Right cardiac atrium (tissue), 5 donors: Measurements from ENCODE around the gene FDX1. TPM values are rescaled to one million over a fixed set of nuclear protein-coding genes. Genes with fewer than 3 reads are reported as not detected.
"Not testable (repeated sequence)": the region's sequence is repeated elsewhere in the genome, so short reads cannot be mapped to it uniquely, and the experiment has no call there.

ENCODE experiments used
- ATAC-seq, 2 donors: fragments of 200-7000 bp; cut with Tn5 transposase; one replicate each; pipeline versions ENCODE4 v1.8.0 to v1.9.1; 2020; ENCODE audit warnings: moderate library complexity in 2 of 2, mild to moderate bottlenecking in 1 of 2
- DNase-seq, 3 donors: peaks; one replicate each; pipeline ENCODE4 v3.0.0-alpha.2; 2020
- H3K27ac ChIP-seq: one replicate; pipeline ENCODE4 v1.5.1; 2013; ENCODE audit warnings: mild to moderate bottlenecking, low read length, control low read depth, moderate library complexity
- H3K27me3 ChIP-seq: one replicate; pipeline ENCODE4 v1.6.1; 2013; ENCODE audit not compliant: control insufficient read depth, insufficient read depth
- H3K4me1 ChIP-seq: one replicate; pipeline ENCODE4 v1.6.1; 2013; ENCODE audit warnings: low read length; ENCODE audit not compliant: control insufficient read depth, insufficient read depth
- H3K4me3 ChIP-seq: one replicate; pipeline ENCODE4 v1.5.1; 2013; ENCODE audit warnings: low read length, control low read depth
- H3K9me3 ChIP-seq: one replicate; pipeline ENCODE4 v1.6.1; 2013; ENCODE audit warnings: low read length; ENCODE audit not compliant: control insufficient read depth
- WGBS: extraction: QIAGEN DNeasy Blood & Tissue Kit; methylation state at CpG from one replicate; pipeline ENCODE4 v1.1.7; 2013; 5-methylcytosine and 5-hydroxymethylcytosine counted together
- intact Hi-C, 4 donors: fragments of 100-400 bp; cut with DNase I; formaldehyde crosslinking; loops; one replicate each; pipeline versions ENCODE4 v1.11.0 to v1.14.0; 2022 to 2023
- long read RNA-seq, 4 donors: library from polyadenylated mRNA; unstranded; transcript quantifications; one replicate each; pipeline ENCODE4 v2.0.0, GENCODE V29; 2020 to 2021
- polyA plus RNA-seq: library from polyadenylated mRNA; stranded (reverse); fragments of 200-250 nt; gene quantifications from one replicate; pipeline ENCODE4 v1.2.3, GENCODE V29; 2013
- total RNA-seq, 4 donors: library from RNA; stranded (reverse); fragmentation: NEBNext Ultra II Directional; extraction: Animal tissue kit (Norgen Biotek cat#: 25700); gene quantifications; one replicate each; pipeline ENCODE4 v1.2.1, GENCODE V29; 2021
- donor health status: healthy with polysubstance abuse.
- donor health status: DM: no; HTN: yes; CAD: no.
- donor health status: DM: no; HTN: no; CAD: no.
- donor health status: DM: no; HTN: yes; CAD: no; lungs with severe emphysema.
- donor health status: DM: yes; HTN: yes; CAD: no.

FDX1 gene
- 10 to 100 TPM; 16.3 to 18.6 (median 17.2) TPM for total RNA-seq
- 18.7 TPM for polyA plus RNA-seq
- long read RNA-seq, donor 1, transcript FDX1-201 (4 exons, 3,206 nt), result major isoform, 124 of 129 reads
- long read RNA-seq, donor 1, partial matches to known transcripts, result 0 of 129 reads
- long read RNA-seq, donor 1, other reads (novel, unspliced or antisense), result 5 of 129 reads
- long read RNA-seq, donor 2, transcript FDX1-201 (4 exons, 3,206 nt), result major isoform, 44 of 45 reads
- long read RNA-seq, donor 2, partial matches to known transcripts, result 0 of 45 reads
- long read RNA-seq, donor 2, other reads (novel, unspliced or antisense), result 1 of 45 reads
- long read RNA-seq, donor 3, transcript FDX1-201 (4 exons, 3,206 nt), result major isoform, 122 of 134 reads
- long read RNA-seq, donor 3, partial matches to known transcripts, result 5 of 134 reads
- long read RNA-seq, donor 3, other reads (novel, unspliced or antisense), result 7 of 134 reads
- long read RNA-seq, donor 4, transcript FDX1-201 (4 exons, 3,206 nt), result major isoform, 36 of 39 reads
- long read RNA-seq, donor 4, partial matches to known transcripts, result 0 of 39 reads
- long read RNA-seq, donor 4, other reads (novel, unspliced or antisense), result 3 of 39 reads

GRCh38 chr11:110429731-110430266, at the start of gene FDX1:
Gene FDX1, plus strand, starts transcription at chr11:110429948. Its CDS starts 173 bp downstream, at chr11:110430121.
- peak; percentile 86 to 94 (median 93) for DNase-seq
- H3K27ac ChIP-seq, result peak within 1 kb of the TSS; percentile 76
- H3K4me3 ChIP-seq, result peak within 1 kb of the TSS; percentile 70
- no peaks in the 10 kb centered on the region for H3K27me3 ChIP-seq
- intact Hi-C loops, result loop anchor here (5.0 to 10.0 kb wide), 3 partner anchors 52 to 227 kb away; no protein-coding TSS in a partner anchor
- ATAC-seq, result peak; percentile 95 to 97
- H3K4me1 ChIP-seq, result no peaks in the 10 kb centered on the region
- WGBS, result under 1% methylated on average over 65 of the region's 65 CpGs
- H3K9me3 ChIP-seq, result no peaks in the 10 kb centered on the region

GRCh38 chr11:110380836-110381622, 48.7 kb upstream of the FDX1 start:
- Histone ChIP-seq H3K4me1 (no peaks in the 10 kb centered on the region), H3K27ac (no peak overlapping the region), H3K27me3 (no peaks in the 10 kb centered on the region), H3K9me3 (no peaks in the 10 kb centered on the region), H3K4me3 (no peak overlapping the region)
- WGBS, result 89% methylated on average over 4 of the region's 4 CpGs
- no peak for ATAC-seq
- intact Hi-C loops, result no loop called here
- no peak for DNase-seq

- ATAC-seq, H3K9me3 ChIP-seq, H3K27me3 ChIP-seq, H3K27ac ChIP-seq, H3K4me1 ChIP-seq, H3K4me3 ChIP-seq, DNase-seq, intact Hi-C loops: not testable (repeated sequence)
- 89% methylated on average over 9 of the region's 9 CpGs for WGBS
These were observed 41.5 kb upstream of the FDX1 start for GRCh38 chr11:110388231-110388630.

- no peak overlapping the region for H3K27ac ChIP-seq
- no peaks in the 10 kb centered on the region for H3K4me1 ChIP-seq
- H3K9me3 ChIP-seq, result no peaks in the 10 kb centered on the region
- ATAC-seq (no peak), DNase-seq (no peak)
- 84% methylated on average over 4 of the region's 4 CpGs for WGBS
- no peak overlapping the region for H3K4me3 ChIP-seq
- intact Hi-C loops, result no loop called here
- H3K27me3 ChIP-seq, result no peaks in the 10 kb centered on the region
These were observed 39.8 kb upstream of the FDX1 start for GRCh38 chr11:110389965-110390364.

GRCh38 chr11:110392056-110392455, 37.7 kb upstream of the FDX1 start:
- intact Hi-C loops, result no loop called here
- no peak for ATAC-seq
- no peak for DNase-seq
- H3K27ac ChIP-seq, result no peak overlapping the region
- 93% methylated on average over 3 of the region's 3 CpGs for WGBS
- H3K4me3 ChIP-seq, result no peak overlapping the region
- H3K4me1 ChIP-seq, result no peaks in the 10 kb centered on the region
- H3K9me3 ChIP-seq, result no peaks in the 10 kb centered on the region
- no peaks in the 10 kb centered on the region for H3K27me3 ChIP-seq

- H3K27me3 ChIP-seq, DNase-seq, H3K9me3 ChIP-seq, H3K4me3 ChIP-seq, intact Hi-C loops, H3K4me1 ChIP-seq, ATAC-seq, H3K27ac ChIP-seq: not testable (repeated sequence)
- 64% methylated on average over 8 of the region's 8 CpGs for WGBS
These were observed 32.0 kb upstream of the FDX1 start for GRCh38 chr11:110397668-110398286.

GRCh38 chr11:110403585-110403984, 26.2 kb upstream of the FDX1 start:
- WGBS, result 95% methylated on average over 5 of the region's 5 CpGs

GRCh38 chr11:110405636-110406035, 24.1 kb upstream of the FDX1 start:
- H3K4me3 ChIP-seq, intact Hi-C loops, H3K27ac ChIP-seq, DNase-seq, H3K9me3 ChIP-seq, H3K27me3 ChIP-seq, ATAC-seq, H3K4me1 ChIP-seq: not testable (repeated sequence)
- 75% methylated on average over 4 of the region's 4 CpGs for WGBS

More at GRCh38 chr11:110403585-110403984, 26.2 kb upstream of the FDX1 start:
- H3K27ac ChIP-seq, H3K4me1 ChIP-seq, H3K4me3 ChIP-seq, ATAC-seq, H3K27me3 ChIP-seq, DNase-seq, H3K9me3 ChIP-seq, intact Hi-C loops: not testable (repeated sequence)

- no peak overlapping the region for H3K27ac ChIP-seq
- no peak overlapping the region for H3K4me3 ChIP-seq
- H3K27me3 ChIP-seq, result no peaks in the 10 kb centered on the region
- intact Hi-C loops, result no loop called here
- H3K9me3 ChIP-seq, result no peaks in the 10 kb centered on the region
- H3K4me1 ChIP-seq, result no peaks in the 10 kb centered on the region
- no peak for ATAC-seq
- 84% methylated on average over 5 of the region's 5 CpGs for WGBS
- no peak for DNase-seq
These were observed 22.4 kb upstream of the FDX1 start for GRCh38 chr11:110407315-110407714.

- WGBS, result 40% methylated on average over 3 of the region's 3 CpGs
- peak in 1 of 2 donors; percentile 48 for ATAC-seq
These were observed 20.6 kb upstream of the FDX1 start for GRCh38 chr11:110409174-110409573.

More at GRCh38 chr11:110409174-110409573, 20.6 kb upstream of the FDX1 start:
- Histone ChIP-seq H3K27me3 (no peaks in the 10 kb centered on the region), H3K27ac (no peak overlapping the region), H3K4me1 (no peaks in the 10 kb centered on the region), H3K9me3 (no peaks in the 10 kb centered on the region), H3K4me3 (no peak overlapping the region)
- DNase-seq, result no peak
- intact Hi-C loops, result no loop called here
